Mesothelial cell of epicardium (in vitro differentiated cells): ENCODE measurements around the gene SNRPA. TPM values are rescaled to one million over a fixed set of nuclear protein-coding genes. Genes with fewer than 3 reads are reported as not detected.

Experiments used
- DNase-seq, 2 experiments: peaks; one replicate each; pipeline ENCODE4 v3.0.0; 2021; ENCODE audit warnings: low spot score in 2 of 2; ENCODE audit not compliant: unreplicated experiment in 2 of 2
- H3K27ac Mint-ChIP-seq: 2 replicates; pipeline ENCODE4 v1.8.0; 2021; ENCODE audit warnings: mixed read lengths
- H3K27me3 Mint-ChIP-seq: 2 replicates; pipeline ENCODE4 v1.8.0; 2021; ENCODE audit warnings: low read depth, mixed read lengths
- H3K36me3 Mint-ChIP-seq: 2 replicates; pipeline ENCODE4 v1.8.0; 2021; ENCODE audit warnings: mixed read lengths
- H3K4me1 Mint-ChIP-seq: 2 replicates; pipeline ENCODE4 v1.8.0; 2021; ENCODE audit warnings: mixed read lengths
- H3K4me3 Mint-ChIP-seq: 2 replicates; pipeline ENCODE4 v1.8.0; 2021; ENCODE audit warnings: mild to moderate bottlenecking, moderate library complexity, mixed read lengths
- H3K9me3 Mint-ChIP-seq: 2 replicates; pipeline ENCODE4 v1.8.0; 2021; ENCODE audit warnings: mixed read lengths
- CTCF ChIP-seq: fragments of 200-600 bp; sonication (generic); IDR thresholded peaks from one replicate; pipeline ENCODE4 v1.5.0; 2021; ENCODE audit warnings: antibody characterized with exemption; ENCODE audit not compliant: unreplicated experiment
- total RNA-seq: library from RNA; stranded (reverse); gene quantifications from 3 replicates; pipeline ENCODE4 v1.2.1, GENCODE V29; 2021

Gene SNRPA
- total RNA-seq, 1 donor from 2014 or later: 109 TPM

DNA sequence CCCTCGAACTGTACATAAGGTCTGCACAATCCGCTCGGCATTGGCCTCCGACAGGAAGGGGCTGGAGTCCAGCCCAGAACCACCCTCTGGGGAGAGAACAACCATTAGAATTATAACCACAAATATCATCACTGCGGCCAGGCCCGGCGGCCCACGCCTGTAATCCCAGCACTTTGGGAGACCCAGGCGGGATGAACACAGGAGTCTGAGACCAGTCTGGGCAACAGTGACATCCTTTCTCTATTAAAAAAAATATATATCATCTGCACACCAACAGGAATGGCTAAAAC is 45.7 kb upstream of the SNRPA start:
- no peak for TF ChIP-seq CTCF
- Mint-ChIP-seq H3K9me3 (no peaks in the 10 kb centered on the region), H3K27me3 (no peaks in the 10 kb centered on the region), H3K36me3 (peaks cover 39% of the 10 kb centered on the region), H3K27ac (no peak overlapping the region), H3K4me1 (no peaks in the 10 kb centered on the region), H3K4me3 (no peak overlapping the region)
- no peak for DNase-seq

DNA sequence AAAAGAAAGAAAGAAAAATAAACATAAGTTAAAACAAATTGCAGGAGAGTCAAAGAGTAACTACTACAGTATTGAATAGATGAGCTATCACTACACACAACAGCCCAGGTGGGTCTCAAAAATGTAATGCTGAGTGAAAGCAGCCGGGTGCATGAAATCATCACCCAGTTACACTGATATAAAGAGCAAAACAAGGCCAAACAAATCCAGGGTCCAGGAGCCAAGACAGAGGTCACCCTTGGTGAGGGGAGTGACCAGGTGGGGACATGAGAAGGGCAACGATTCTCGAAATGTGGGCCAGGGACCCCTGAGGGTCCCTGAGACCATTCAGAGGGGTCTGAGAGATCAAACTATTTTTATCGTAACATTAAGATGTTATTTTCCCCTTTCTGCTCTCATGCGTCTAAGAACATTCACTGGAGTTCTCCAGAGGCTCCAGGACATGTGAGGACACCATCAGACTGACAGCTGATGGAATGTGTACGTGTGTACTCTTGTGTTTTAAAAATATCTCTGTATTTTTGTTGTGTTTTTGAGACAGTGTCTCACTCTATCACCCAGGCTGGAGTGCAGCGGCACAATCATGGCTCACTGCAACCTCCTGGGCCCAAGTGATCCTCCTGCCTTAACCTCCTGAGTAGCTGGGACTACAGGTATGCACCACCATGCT is 44.9 kb upstream of the SNRPA start:
- no peaks in the 10 kb centered on the region for H3K9me3 Mint-ChIP-seq
- no peaks in the 10 kb centered on the region for H3K4me1 Mint-ChIP-seq

GRCh38 chr19:40707615-40708014 is 43.4 kb upstream of the SNRPA start:
- Mint-ChIP-seq H3K36me3 (peaks cover 40% of the 10 kb centered on the region), H3K4me1 (no peaks in the 10 kb centered on the region)

More for the DNA sequence above, 44.9 kb upstream of the SNRPA start:
- no peak overlapping the region for H3K4me3 Mint-ChIP-seq
- H3K36me3 Mint-ChIP-seq: peaks cover 38% of the 10 kb centered on the region
- H3K27me3 Mint-ChIP-seq: no peaks in the 10 kb centered on the region
- DNase-seq: no peak
- TF ChIP-seq CTCF: no peak
- peak overlapping the region; percentile 19 for H3K27ac Mint-ChIP-seq

DNA sequence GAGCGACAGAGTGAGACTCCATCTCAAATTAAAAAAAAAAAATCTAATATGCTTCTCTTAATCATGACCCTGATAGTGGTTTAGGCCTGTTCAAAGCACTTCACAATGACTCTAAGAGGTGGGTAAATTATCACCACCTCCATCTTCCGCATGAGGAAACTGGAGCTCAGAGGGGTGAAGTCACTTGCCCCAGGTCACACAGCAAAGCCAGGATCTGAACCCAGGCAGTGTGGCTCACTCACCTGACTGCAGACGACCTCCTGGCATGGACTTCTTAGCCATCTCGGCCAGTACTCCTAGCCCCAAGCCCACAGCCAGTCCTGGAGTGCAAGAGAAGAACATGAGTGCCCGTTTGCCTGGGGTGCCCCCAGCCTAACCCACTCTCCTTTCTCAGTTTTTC is 41.2 kb upstream of the SNRPA start:
- Mint-ChIP-seq H3K27ac (no peak overlapping the region), H3K36me3 (peaks cover 33% of the 10 kb centered on the region), H3K9me3 (no peaks in the 10 kb centered on the region), H3K4me3 (no peak overlapping the region), H3K4me1 (peaks cover 10% of the 10 kb centered on the region), H3K27me3 (no peaks in the 10 kb centered on the region)
- TF ChIP-seq CTCF: no peak
- no peak for DNase-seq

More at GRCh38 chr19:40707615-40708014, 43.4 kb upstream of the SNRPA start:
- H3K27me3 Mint-ChIP-seq: no peaks in the 10 kb centered on the region
- DNase-seq: no peak
- no peak for TF ChIP-seq CTCF
- H3K27ac Mint-ChIP-seq: no peak overlapping the region
- H3K9me3 Mint-ChIP-seq: no peaks in the 10 kb centered on the region
- no peak overlapping the region for H3K4me3 Mint-ChIP-seq

DNA sequence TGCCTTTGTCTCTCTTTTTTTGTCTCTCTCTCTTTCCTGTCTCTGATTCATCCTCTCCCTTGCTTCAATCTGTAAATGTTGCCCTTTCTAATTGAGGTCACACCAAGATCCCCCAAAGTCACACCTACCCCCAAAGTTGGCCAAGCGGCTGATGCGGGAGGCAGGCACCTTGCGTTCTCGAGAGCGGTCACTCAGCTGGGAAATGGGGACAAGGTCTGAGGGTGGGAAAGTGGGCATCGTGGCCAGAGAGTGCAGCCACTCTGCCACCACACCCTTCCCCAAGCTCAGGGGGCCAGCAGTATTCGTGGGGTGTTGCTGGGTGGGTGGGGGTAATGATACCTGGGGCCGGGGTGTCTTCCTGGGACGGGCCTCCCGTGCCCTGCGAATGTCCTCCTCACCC is 37.1 kb upstream of the SNRPA start:
- Mint-ChIP-seq H3K4me1 (peaks cover 27% of the 10 kb centered on the region), H3K4me3 (peak overlapping the region; percentile 86), H3K27me3 (no peaks in the 10 kb centered on the region), H3K27ac (peak overlapping the region; percentile 99), H3K36me3 (peaks cover 25% of the 10 kb centered on the region), H3K9me3 (no peaks in the 10 kb centered on the region)
- no peak for DNase-seq
- TF ChIP-seq CTCF: no peak
